ENCODE data around the gene SLC12A1. TPM values are rescaled to one million over a fixed set of nuclear protein-coding genes. Genes with fewer than 3 reads are reported as not detected.

The SLC12A1 gene
- total and polyA plus RNA-seq, 2 of the 8 experiments (the other 6 are each of a cell fraction or from before 2014, with no cell fraction given), result 0.63 to 1.0 TPM

GRCh38 chr15:48273049-48273448 is 66.9 kb downstream of the SLC12A1 start:
- Histone ChIP-seq H2BK12ac (ENCODE audit: low read depth, low read length) (no peak overlapping the region), H3K23ac (ENCODE audit: insufficient read length) (no peak overlapping the region), H3K4me2 (ENCODE audit: insufficient read depth in 1 of 2, low read depth in 2 of 2, low read length in 2 of 2) (no peak overlapping the region), H3K14ac (ENCODE audit: insufficient read length) (no peak overlapping the region), H3K4me3 (ENCODE audit: extremely low read depth in 1 of 4, insufficient read depth in 2 of 4, low read depth in 3 of 4, low read length in 4 of 4) (no peak overlapping the region), H3K23me2 (ENCODE audit: low read depth, low read length) (no peaks in the 10 kb centered on the region; the same call in 1 of the 2 replicates), H3K4ac (replicated peaks; ENCODE audit: insufficient read length, low read depth, low read length) (no peak overlapping the region), H3K9ac (replicated peaks in 1 of 4; ENCODE audit: extremely low read depth in 1 of 4, low read depth in 3 of 4, low read length in 3 of 4) (no peak overlapping the region), H4K91ac (replicated peaks; ENCODE audit: insufficient read length, low read length) (no peak overlapping the region), H3K79me1 (ENCODE audit: low read depth, low read length) (no peaks in the 10 kb centered on the region), H2BK15ac (ENCODE audit: low read length) (no peak overlapping the region), H3K36me3 (ENCODE audit: control insufficient read depth in 2 of 4, insufficient read depth in 4 of 4, low read length in 3 of 4) (no peaks in the 10 kb centered on the region), H4K8ac (ENCODE audit: extremely low read depth, insufficient read depth, low read length) (no peak overlapping the region), H2BK5ac (ENCODE audit: low read depth, low read length) (no peak overlapping the region), H2BK20ac (ENCODE audit: low read length) (no peak overlapping the region), H2BK120ac (replicated peaks; ENCODE audit: low read depth, low read length) (no peak overlapping the region), H2AFZ (ENCODE audit: low read length) (no peak overlapping the region), H3K56ac (replicated peaks; ENCODE audit: insufficient read length, low read depth, low read length) (no peak overlapping the region), H3K4me1 (replicated peaks in 1 of 4; ENCODE audit: control insufficient read depth in 3 of 4, insufficient read depth in 4 of 4, low read length in 3 of 4) (peaks cover 0 to 4% (median 1%) of the 10 kb centered on the region in 4 experiments; a peak in 1 of 7 replicates), H3K27ac (ENCODE audit: low read depth, low read length) (no peak overlapping the region), H4K5ac (ENCODE audit: insufficient read length, low read depth, low read length) (no peak overlapping the region), H3K79me2 (ENCODE audit: control insufficient read depth in 1 of 2, insufficient read depth in 2 of 2, low read length in 2 of 2) (no peaks in the 10 kb centered on the region), H3K9me3 (ENCODE audit: insufficient read depth in 2 of 2, low read depth in 1 of 2, low read length in 1 of 2) (no peaks in the 10 kb centered on the region), H3K27me3 (replicated peaks in 1 of 4; ENCODE audit: control insufficient read depth in 3 of 4, extremely low read depth in 1 of 4, insufficient read depth in 3 of 4, low read length in 3 of 4) (no peaks in the 10 kb centered on the region), H3K18ac (ENCODE audit: extremely low read depth, low read length) (no peak overlapping the region), H4K20me1 (replicated peaks in 1 of 2; ENCODE audit: control insufficient read depth in 1 of 2, insufficient read depth in 2 of 2, low read length in 2 of 2) (no peaks in the 10 kb centered on the region), H2AK5ac (ENCODE audit: low read depth, low read length) (no peak overlapping the region)
- WGBS, 2 experiments (ENCODE audit: extremely low coverage in 1 of 2, insufficient coverage in 1 of 2, insufficient read length in 1 of 2, insufficient replicate concordance in 2 of 2, low coverage in 1 of 2, low lambda C conversion rate in 2 of 2, missing lambda C conversion rate in 1 of 2), result 89% methylated on average over 4 of the region's 4 CpGs; no CpG with 5 or more reads in 1 of the 2 experiments
- POLR2A ChIA-PET (ENCODE audit: partially characterized antibody), result interaction anchor here (0.6 kb wide), 1 partner anchor 124 kb away, joined by 4 read pairs; no protein-coding TSS in a partner anchor
- TF ChIP-seq EP300 (IDR thresholded peaks at IDR 0.05; ENCODE audit: borderline replicate concordance in 1 of 2, low read depth in 2 of 2, low read length in 2 of 2) (no peak), RNF2 (IDR thresholded peaks at IDR 0.05; ENCODE audit: borderline replicate concordance, low read depth, low read length, missing control alignments, poor library complexity, severe bottlenecking) (no peak), SP4 (IDR thresholded peaks at IDR 0.05; ENCODE audit: low read length) (no peak), SP2 (IDR thresholded peaks at IDR 0.05; ENCODE audit: low read length) (no peak)
- CTCF ChIA-PET (ENCODE audit: partially characterized antibody), result interaction anchor here (0.6 to 0.7 kb wide), 4 partner anchors 190 to 1969 kb away, joined by 3 to 4 read pairs (median 4); no protein-coding TSS in a partner anchor
- no peak for DNase-seq (ENCODE audit: low read depth in 1 of 2, low spot score in 2 of 2)
- FAIRE-seq, result no peak

All from H1 (cell line).